ENCODE results near the gene POLD4.
A peak's percentile ranks its signal among the peaks of the same experiment; 100 is the strongest.

Gene POLD4

DNA sequence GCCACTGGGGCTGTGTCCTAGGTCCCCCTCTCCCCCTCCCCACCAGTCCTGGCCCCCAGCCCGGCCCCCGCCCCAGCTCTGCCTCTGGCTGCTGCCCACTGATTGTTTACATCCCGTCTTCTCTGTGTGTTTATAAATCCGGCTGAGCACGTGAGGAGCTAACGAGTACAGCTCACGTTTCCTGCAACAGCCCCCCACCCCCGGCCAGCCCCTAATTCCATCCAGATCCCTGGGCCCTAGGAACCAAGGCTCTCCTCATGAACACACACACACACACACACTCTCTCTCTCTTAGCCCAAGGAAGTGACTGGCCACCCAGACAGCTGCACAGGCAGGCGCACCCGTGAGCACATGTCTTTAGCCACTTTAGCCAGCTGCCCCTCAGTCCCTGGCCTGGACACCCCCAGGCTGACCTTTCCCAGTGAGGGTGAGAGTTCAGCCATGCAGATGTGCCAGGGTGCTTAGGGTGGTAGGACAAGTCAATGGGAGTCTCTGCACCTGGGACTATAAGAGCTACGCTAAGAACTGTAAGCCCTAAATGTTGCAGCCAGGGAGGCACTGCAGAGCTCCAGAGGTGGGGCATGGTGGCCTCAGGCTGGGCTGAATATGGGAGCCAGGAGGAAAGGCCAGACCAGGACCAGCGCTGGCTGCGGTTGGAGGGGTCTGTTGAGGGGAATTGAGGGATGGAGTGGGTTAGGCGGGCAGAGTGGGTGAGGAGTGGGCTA lies 17.2 kb upstream of the POLD4 start:
- no peak for DNase-seq

DNA sequence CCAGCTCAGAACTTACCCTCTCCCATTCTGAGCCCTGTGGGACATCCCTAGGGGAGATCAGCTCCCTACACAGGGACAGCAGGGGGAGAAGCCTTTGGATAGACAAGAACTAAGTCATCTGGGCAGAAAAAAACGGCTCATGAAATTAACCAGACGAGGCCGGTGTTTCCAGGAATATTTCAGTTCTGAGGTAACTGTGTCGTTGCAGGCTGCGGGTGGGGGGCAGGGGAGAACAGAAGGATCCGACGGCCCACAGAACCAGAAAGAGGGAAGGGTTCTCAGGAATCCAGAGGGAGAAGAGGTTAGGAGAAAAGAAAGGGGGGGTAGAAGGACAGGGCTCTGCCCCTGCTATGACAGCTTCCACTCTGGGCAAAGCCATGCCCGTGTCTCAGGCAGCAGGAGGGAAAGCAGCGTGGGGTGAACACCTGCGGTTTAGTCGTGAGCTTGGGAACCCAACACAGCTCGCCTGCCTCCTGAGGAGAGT lies 16.5 kb upstream of the POLD4 start:
- DNase-seq, result no peak

DNA sequence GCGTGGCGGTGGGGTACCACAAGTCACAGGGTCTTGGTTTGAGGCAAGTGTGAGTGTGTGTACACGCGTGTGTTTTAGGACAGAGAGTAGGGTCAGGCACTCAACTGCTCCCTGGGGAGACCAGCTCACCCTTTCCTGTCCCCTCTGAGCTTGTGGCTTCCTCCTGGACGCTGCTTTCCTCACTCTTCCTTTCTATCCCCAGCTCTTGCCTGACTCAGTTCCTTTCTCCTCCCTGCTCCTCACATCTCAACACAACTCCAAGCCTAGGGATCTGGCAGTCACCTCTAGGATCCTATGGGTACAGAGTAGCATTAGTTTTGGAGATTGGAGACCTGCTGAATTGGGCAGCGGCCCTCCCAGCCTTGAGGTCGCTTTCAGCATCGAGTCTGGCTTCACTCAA lies 15.9 kb upstream of the POLD4 start:
- DNase-seq, result no peak

DNA sequence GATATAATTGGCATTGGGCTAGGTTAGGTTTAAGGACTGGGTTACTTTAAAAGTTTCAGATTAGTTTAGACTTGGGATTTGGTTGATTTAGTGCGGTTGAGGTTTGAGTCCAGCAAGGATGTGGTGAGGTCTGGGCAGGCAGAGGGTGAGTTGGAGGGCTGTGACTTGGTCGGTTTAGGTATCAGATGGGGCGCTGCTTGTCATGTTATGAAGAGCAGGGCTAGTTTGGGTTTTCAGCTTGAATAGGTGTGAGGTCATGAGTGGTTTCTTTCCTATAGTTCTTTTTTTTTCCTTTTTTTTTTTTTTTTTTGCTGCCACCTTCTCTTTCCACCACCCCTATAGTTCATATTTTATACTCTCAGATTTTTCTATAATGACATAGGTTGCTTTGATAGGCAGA lies 15.3 kb upstream of the POLD4 start:
- DNase-seq, result no peak

DNA sequence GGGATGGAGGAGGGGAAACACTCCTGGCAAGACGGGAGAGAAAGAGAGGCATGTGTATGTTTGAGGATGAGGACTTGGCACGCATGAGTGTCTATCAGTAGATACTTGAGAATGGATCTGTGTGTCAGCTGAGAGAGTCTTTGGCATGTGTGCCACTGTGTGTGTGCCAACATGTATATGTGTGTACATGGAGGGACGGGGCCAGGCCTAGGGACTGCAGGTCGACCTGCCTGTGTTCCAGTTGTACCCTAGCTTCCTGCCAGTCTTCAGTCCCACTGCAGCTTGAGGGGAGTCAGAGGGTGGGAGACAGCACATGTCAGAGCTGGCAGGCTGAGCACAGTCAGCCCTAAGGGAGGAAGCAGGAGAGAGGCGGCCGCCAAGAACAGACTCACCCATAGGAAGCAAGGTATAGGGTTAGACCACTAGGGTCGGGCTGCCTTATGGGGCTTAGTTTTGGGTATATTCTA lies 14.4 kb upstream of the POLD4 start:
- DNase-seq, result no peak

DNA sequence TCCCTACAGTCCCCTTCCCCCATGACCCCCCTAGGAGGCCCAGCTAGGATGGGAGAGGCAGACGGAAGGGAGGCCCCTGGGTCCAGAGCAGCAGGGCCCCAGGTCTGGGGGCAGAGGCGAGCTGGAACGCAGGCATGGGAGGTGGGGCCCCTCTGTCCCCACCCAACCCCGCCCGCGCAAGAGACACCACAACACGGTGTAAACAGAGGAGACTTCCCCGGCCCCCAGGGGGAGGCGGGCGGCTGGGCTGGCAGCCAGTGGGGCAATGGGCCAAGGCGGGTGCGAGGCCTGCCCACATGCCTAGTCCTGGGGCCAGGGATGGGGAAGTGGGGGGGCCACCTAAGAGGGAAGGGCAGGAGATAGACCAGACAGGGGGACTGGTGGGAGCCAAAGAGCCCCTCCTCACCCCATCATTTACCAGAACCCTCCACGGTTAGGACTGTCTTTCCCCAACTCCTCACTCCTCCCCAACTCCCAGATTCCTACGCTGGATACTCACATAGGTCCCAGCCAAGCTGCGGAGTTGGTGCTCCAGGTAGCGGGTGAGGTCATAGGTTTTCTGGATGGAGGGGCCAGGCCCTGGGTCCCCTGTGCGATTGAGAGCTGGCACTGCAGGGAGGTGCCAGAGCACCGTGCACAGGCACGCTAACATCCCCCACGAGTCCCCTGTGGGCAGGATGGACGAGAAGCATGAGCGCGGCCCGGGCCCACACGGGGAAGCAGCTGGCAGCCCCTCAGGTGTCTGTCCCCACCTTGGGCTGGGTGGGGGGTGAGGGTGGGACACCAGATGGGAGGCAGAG lies 13.8 kb upstream of the POLD4 start:
- DNase-seq, result no peak

DNA sequence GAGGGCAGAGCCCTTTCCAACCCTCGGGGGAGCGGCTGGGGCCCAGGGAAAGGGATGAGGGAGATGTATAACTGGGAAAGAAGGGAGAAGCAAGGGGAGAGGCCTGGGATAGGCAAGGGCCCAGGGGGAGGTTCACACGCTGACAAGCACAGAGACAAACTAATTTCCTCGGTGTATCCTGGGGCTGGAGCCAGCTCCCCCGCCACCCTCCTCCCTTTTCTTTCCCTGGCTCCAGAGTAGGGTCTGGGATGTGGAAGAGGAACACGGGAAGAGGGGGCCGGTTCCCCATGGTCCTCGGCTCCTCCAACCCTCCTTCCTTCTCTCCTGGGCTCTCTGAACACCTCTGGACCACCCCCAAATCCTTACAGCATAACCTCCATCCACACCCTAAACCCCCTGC lies 13.2 kb upstream of the POLD4 start:
- DNase-seq, result no peak

DNA sequence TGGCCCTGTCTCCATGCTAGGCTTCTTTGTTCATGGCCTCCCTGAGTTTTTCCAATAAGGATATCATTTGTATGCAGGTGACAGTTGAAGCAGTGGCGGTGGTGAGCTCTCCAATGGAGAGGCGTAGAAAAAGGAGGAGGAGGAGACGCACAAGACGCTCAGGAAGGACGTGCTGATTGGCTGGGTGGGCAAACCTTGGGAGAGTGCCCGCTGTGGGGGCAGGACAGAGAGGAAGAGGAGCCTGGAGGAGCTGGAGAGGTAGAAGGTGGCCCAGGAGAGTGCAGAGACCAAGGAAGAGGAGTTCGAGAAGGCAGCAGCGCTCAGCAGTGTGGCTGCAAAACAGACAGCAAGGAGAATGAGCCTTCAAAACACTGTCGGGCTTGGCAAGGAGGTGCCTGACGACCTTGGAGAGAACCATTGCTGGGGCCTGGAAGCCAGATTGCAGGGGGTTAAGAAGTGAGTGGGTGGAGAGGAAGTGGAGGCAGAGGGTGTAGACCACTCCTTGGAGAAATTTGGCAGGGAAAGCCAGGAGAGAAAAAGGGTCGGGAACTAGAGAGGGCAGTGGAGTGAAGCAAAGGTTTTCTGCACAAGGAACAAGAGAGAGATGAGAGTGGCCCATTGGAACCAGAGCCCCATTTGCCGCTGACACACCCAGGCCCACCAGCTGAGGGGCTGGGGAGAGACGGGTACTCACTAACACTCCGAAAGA lies 12.5 kb upstream of the POLD4 start:
- DNase-seq, result no peak

DNA sequence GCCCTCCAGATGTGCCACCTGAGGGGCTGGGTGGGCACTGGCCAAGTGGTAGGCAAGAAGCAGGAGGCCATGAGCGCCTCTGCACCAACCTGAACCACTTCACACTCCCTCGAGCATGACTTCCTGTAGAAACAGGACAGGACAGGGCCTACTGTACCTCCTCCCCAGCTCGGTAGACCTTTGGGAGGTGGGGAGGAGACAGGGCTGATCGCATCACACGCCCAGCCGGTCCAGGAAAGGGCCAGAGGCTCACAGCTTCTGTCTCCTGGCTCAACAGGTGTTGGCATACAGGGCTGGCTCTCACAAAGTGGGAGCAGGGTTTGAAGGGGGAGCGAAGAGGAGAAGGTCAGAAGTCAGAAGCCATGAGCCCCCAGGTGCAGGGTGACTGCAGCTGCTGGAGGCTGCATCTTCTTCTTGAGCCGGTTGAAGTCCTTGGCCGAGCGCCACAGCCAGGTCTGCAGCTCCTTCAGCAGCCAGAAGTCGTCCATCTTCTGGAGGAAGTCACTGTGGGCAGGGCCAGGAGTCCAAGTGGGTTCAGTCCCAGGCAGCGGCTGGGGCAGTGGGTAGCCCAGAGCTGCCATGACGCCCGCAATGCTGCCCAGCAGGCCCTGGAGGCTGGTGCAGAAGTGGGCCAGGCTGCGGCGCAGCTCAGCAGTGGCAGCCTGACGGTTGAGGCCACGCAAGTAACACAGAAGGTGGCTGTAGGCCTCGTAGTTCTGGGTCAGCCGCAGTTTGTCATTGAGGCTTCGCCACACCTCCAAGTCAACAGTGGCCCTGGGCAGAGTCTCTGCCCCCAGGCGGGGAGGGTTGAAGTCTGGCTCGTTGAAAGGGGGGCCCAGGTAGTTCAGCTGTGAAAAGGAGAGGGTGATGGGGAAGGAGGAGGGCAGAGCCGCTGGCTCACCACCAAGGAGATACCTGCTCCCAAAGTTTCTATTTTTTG lies 11.7 kb upstream of the POLD4 start:
- DNase-seq, result no peak

DNA sequence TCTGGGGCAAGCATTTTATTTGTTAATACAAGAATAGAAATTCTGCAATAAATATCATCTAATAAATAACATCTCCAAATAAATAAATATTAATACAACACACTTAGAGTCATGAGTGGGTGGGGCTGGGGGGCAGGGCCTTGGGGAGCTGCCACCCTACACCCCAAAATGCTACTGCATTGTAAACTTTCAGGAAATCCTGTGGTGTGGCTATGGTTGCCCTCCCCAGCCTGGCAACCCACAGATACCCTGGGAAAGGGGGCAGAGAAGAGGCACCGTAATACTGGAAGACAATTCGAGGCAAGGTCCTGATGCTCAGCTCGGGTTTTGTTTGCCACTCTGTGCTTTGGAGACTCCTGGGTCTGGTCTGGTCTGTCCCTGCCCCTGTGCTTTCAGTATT lies 10.8 kb upstream of the POLD4 start:
- no peak for DNase-seq

DNA sequence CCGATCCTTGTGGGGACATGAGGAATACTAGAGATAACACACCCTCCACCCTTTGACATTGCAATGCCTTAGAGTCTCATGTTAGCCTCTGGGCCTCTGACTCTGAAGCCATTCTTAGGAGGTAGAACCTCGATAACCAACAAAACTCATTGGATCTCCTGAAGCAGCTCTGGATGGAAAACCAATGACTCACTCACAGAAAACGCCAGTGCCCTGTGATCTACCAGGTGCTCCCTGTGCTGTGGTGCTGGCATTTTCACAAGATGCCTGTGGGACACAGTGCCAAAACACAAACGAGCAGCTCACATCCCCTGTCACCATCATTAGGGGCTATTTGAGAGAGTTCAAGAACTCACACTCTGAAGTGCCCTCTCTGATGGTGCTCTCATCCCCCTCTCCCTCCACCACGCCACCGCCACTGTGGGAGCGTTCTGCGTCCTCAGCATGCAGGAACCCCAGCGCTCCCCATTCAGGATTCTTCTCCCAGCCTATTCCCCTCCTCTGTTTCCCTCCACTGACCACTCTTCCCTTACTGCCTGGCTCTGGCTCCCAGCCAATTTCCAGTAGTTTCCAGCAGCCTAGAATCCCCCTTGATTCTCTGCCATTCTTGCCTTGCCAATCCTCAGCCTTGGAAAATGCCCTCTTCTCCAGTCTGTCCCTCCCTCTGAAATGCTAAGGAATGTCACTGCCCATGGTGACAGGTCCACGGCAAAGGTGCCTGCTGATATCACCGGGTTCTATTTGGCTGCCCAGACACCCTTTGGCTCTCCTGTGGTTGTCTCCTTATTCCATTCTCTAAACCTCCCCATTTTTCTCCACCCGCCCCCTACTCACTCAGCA lies 4.7 kb upstream of the POLD4 start:
- no peak for DNase-seq

DNA sequence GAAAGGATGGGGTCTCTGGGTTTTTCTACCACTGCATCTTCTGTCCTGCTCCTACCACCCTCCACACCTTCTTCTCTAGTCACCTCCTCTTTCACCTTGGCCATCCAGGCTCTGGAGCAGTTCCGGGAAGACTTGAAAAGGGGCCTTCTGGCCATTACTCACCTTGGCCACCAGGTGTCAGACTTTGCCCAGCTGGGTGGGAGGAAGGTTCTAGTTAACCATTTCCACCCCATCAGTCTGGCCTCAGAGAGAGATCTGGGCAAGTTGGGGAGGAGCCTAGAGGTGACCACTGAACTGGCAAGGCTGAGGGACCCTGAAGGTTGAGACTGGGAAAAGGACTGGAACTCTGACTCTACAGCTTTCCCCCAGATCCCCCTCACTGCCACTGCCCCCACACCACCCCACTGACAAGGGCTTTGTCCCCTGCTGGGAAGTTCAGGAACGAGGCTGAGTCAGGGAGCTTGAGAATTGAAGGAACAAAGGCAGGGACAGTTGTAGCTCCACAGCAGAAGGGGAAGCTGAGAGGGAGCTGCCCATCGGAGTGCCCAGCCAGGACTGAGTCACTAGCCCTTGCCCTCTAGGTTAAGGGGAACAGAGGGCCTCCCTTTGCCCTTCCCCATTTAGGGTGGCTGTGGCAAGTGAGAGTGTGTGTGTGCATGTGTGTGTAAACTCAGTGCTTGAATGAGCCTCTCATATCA lies 3.7 kb upstream of the POLD4 start:
- DNase-seq, result peak; percentile 73 to 82

DNA sequence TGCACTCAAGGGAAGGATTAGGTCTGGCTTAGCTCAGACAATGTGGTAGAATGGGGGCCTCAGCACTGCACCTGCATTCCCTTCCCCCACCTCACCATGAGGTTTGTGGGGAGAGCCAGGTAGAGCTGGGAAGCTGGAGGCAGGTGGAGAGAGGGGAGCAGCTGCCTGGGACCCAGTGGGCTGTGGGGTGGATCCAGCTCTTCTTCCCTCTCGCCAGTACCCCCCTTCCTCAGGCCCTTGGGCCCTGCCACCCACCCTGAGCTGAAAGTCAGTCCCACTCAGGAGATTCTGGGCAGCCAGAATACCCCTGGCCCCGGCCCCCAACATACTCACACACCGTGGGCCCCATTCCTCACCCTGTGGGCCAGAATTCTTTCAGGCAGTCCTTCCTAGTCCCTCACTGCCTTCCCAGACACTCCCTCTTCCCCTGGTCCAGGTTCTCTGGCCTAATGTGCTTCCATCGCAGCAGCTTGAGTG lies 3.1 kb upstream of the POLD4 start:
- DNase-seq, result no peak

DNA sequence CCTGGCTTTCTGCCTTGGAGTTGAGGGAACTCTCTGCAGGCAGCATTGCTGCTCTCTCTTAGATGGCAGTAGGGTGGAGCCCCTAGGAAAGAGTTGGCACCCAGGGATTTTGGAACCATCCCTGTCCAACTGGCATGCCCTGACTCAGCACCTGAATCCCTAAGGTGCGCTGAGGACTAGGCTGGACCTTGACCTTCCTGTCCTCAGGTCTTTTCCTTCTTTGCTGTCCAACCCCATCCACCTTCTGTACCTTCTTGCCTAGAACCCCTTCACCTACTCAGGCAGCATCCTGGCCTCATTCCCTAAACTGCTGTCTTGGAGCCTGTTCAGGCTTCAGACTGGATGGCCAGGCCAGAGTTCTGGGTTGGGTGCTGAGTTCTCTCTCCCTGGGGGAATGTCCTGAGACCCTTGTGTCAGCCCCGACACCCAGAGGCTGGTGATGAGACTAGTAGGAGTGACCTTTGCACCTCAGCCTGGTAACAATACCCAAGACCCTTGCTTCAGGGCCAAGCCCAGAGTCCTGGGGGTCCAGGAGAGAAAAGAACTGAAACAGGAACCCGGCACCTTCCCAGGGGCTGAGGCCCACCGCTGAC lies 2.5 kb upstream of the POLD4 start:
- no peak for DNase-seq

DNA sequence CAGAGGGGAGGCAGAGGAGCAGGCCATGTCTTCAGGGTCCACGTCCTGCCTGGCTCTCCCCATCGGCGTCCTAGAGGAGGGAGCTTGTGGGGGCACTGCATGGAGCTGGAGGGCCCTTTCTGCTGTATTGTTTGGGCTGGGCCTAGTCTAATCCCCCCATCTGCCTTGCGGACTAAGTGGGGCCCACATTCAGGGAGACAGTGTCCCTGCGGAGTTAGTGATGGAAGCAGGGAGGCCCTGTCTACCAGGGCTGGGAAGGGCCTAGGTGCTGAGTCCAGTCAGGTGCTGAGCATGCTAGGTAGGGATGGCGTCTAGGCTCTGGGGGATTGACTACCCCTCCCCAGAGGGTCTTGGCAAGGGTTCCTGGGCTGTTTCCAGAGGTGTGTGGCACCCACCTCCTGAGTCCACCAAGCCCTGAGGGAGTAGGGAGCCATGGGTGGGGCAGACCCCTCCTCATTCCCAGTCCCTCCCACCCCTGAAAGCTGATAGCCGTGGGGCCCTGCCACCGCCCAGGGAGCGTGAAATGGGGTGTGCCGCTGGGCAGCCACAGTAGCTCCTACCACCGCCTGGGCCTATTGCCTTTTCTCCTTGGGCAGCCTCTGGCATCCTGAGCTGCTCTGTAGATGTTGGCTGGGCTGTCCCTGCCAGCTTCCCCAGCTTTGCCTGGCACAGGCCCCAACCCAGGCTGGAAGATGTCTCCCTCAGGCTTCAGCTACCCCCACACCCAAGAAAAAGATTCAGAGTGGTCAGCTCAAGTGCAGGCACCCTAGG lies 1.9 kb upstream of the POLD4 start:
- no peak for DNase-seq

DNA sequence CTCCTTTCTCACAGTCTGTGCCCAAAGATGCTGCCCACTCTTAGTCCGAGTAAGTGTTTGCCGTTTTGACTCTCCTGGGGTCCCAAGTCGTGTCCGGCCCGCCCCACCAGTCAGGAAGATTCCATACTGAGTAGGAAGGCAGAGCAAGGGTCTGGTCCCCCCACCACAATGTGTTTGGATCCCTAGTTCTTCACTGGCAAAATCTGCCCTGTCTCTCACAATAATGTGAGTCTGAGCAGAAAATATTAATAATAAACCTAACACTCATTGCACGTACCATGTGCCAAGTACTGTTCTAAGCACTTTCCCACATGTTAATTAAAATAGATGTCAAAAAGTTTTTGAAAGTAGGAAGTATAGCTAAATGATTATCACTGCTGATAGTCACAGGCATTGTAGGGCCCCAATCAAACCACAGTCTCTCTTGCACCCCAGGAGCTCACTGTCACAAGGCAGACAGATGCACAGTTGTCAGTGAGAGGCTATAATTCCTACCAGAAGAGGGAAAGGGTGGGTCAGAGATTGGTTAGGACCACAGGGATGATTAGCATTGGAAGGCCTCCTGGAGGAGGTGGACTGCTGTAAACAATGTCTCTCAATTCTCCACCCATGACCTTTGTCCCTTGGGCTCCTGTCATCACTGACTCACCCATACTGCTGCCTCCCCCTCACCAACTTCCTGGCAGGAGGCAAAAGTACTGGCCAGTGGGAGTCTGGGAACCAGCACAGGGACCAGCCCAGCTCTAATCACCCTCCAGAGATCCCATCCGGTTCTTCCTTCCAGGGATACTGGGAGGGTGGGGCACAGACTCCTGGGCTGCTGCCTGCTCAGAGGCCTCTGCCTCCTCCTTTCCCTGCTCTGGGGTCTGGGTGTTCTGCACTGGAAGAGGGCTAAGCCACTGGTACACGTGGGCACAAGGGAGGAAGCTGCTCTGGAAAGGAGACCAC lies 1.0 kb upstream of the POLD4 start:
- DNase-seq, result no peak

DNA sequence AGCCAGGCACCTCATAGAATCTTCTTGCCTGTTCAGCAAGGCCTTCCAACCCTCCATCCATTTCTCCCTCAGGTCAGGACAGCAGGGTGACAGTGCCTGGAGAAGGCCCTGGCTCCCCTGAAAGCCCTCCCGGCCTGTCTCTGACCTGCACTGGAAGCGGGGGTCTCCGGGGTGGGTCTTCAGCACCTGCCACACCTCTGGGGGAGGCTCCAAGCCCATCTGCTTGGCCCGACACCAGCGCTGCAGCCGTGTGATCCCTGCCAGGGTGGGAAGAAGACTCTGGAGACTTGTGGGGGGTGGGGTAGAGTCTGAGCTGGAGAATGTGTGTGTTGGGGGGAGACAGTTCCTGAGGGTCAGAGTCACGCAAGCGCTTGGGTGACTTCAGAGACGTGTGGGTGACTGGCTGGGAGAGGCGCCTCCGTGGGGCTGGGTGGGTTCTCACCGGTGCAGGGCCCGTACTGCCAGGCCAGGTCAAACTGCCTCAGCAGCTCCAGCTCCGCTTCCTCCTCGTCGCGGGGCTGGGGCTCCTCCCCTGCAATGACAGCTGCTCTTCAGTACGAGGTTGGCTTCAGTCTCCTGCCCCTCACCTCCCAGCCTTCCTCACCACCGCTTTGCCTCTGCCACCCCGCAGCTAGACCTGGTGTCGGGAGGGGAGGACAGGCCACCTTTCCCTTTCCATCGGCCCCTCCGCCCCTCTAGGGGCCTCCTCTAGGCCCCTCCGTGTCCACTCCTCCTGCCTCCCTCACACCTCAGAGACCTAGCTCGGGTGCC lies 615 bp downstream of the POLD4 start:
- peak; percentile 27 to 34 for DNase-seq

All from AML-193 (cell line).